Caki2 (cell line): ENCODE results near the gene ZNF554. TPM values are rescaled to one million over a fixed set of nuclear protein-coding genes. Genes with fewer than 3 reads are reported as not detected.

ENCODE experiments used
- DNase-seq: peaks from one replicate; pipeline ENCODE4 v3.0.0-alpha.2; 2015; ENCODE audit warnings: low read depth
- in situ Hi-C: cut with HindIII; loops from 2 replicates; pipeline ENCODE4 v1.10.0; 2016; ENCODE audit warnings: low sequenced_read_pairs, low pct_unique_long_range_greater_than_20kb, mixed read lengths
- total RNA-seq: library from RNA; depleted of rRNA; stranded (reverse); fragments of >200 nt; shearing (Covaris generic); gene quantifications from 2 replicates; pipeline ENCODE4 v1.2.3, GENCODE V29; 2014; ENCODE audit warnings: low replicate concordance

The ZNF554 gene
- total RNA-seq, 1 experiment from 2014 or later = 3.2 TPM

GRCh38 chr19:2804156-2805004 is 15.3 kb upstream of the ZNF554 start:
- DNase-seq = no peak
- in situ Hi-C loops = no loop called here

DNA sequence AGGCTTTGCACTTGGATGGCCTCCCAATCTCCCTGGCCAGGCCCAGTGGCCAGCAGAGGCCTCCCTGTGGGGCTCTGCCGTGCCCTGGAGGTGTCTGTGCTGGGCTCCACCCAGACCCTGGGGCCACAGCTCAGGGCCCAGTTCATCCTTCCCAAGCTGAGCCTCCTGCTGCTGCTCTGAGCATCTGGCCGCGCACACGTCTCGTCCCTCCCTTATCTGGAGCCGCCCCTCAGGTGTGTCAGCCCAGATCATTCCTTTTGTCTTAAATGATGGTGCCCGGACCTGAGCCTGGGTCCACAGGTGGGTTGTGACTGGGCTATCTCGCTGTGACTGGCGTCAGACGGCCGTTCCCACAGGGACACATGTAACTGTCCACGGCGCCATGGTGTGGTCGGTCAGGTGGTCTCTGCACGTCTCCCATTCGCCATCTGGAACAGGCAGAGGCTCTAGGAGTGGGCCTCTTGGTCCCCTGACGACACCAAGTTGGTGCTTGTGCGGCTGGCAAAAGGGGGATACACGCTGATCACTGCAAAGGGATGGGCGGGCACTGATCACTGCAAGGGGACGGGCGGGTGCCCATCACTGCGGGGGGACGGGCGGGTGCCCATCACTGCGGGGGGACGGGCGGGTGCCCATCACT is 14.3 kb upstream of the ZNF554 start:
- in situ Hi-C loops = no loop called here
- DNase-seq = no peak

GRCh38 chr19:2805991-2806649 is 13.5 kb upstream of the ZNF554 start:
- in situ Hi-C loops = no loop called here
- DNase-seq = no peak

DNA sequence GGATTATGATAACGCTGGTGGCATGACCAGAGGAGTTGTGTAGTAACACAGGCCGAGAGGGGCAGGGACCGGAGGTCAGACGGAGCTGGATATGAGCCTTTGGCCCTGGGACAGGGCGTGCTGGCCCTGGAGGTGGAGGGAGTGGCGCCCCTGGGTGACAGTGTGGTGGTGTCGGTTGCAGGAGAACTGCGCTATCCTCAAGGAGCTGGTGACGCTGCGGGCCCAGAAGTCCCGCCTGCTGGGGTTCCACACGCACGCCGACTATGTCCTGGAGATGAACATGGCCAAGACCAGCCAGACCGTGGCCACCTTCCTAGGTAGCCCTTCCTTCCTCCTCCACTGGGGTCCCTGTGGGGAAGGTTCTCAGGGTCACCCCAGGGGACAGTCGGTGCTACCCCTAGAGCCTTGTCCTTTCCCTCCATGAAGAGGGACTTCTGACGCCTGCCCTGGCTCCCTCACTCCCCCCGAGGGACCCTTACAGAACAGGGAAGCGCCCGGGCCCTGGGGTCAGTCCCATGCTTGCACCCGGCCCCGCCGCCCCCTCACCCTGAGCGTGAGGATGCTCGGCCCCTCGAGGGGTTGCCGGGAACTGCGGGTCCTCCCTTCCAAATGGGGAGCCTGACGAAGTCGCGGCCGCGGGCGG is 12.8 kb upstream of the ZNF554 start:
- in situ Hi-C loops = no loop called here

DNA sequence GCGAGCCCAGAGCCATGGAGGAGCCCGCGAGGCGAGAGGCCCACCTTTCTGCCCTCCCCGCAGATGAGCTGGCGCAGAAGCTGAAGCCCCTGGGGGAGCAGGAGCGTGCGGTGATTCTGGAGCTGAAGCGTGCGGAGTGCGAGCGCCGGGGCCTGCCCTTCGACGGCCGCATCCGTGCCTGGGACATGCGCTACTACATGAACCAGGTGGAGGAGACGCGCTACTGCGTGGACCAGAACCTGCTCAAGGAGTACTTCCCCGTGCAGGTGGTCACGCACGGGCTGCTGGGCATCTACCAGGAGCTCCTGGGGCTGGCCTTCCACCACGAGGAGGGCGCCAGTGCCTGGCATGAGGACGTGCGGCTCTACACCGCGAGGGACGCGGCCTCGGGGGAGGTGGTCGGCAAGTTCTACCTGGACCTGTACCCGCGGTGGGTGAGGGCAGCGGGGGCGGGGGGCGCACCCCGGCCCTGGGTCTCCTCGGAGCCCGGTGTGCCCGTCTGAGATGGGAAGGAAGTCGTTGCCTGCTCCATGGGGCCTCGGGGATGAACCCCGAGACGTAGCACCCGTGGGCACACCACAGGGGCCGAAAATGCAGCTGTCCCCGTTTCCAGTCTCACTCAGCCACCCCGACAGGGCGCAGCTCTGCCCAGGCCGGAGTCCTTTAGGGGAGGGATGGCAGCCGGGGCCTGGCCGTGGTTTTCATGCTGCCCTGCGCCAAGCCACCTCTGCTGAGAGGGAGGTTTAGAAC is 12.1 kb upstream of the ZNF554 start:
- in situ Hi-C loops = no loop called here
- no peak for DNase-seq

More for the DNA sequence above, 12.8 kb upstream of the ZNF554 start:
- DNase-seq = no peak

DNA sequence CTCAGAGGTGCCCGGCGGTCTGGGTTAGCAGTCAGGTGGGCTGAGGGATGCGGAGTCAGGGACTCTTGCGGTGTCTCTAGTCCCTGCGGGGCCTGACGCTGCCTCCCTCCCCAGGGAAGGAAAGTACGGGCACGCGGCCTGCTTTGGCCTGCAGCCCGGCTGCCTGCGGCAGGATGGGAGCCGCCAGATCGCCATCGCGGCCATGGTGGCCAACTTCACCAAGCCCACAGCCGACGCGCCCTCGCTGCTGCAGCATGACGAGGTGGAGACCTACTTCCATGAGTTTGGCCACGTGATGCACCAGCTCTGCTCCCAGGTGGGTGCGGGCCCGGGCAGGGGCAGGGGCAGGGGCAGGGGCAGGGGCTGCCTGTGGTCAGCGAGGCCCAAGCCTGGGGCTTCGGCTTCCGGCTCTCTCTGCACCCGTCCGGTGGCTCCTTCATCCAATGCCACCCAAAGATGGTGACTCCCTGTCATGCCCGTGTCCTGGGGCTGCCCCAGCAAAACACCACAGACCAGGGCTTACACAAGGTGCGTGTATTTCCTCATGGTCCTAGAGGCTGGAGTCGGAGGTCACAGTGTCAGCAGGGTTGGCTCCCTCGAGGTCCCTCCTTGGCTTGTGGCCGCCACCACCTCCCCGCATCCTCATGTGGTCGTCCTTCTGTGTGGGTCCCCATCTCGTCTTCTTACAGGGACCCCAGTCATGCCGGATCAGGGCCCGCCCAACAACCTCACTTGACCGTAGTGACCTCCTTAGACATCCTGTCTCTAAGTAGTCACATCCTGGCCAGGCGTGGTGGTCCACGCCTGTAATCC is 11.3 kb upstream of the ZNF554 start:
- DNase-seq = no peak
- in situ Hi-C loops = no loop called here

GRCh38 chr19:2809387-2810140 is 10.1 kb upstream of the ZNF554 start:
- in situ Hi-C loops = no loop called here
- DNase-seq = no peak

DNA sequence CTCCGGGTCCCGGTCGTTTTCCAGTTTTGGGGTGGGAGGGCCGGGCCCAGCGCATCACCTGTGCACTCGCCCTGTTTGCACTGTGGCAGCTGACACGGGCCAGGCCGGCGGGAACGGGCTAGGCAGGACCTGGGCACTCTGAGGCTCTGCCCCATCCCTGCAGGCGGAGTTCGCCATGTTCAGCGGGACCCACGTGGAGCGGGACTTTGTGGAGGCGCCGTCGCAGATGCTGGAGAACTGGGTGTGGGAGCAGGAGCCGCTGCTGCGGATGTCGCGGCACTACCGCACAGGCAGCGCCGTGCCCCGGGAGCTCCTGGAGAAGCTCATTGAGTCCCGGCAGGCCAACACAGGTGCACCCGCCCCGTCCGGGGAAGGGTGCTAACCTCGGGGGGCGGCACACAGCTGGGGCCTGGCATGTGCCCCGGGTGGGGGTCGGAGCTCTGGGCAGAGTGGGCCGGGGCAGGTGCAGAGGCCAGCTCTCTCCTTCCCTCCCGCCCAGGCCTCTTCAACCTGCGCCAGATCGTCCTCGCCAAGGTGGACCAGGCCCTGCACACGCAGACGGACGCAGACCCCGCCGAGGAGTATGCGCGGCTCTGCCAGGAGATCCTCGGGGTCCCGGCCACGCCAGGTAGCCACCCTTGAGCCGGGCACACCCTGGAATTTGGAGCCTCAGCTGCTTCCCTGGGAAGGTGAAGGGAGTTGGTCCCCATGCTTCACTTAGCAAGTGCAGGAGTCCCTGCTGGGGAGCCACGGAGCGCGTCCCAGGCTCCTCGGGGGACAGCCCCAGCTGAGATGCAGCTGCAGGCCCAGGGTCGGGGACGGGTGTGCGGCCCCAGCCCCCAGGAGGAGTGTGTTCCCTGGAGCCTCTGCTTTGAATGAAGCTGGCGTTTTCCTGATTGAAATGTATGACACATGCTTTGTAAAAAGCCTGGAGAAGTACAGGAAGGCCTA is 9.3 kb upstream of the ZNF554 start:
- DNase-seq = no peak
- in situ Hi-C loops = no loop called here

- no peak for DNase-seq
- in situ Hi-C loops = no loop called here
Measured at GRCh38 chr19:2811221-2811722, 8.4 kb upstream of the ZNF554 start.

DNA sequence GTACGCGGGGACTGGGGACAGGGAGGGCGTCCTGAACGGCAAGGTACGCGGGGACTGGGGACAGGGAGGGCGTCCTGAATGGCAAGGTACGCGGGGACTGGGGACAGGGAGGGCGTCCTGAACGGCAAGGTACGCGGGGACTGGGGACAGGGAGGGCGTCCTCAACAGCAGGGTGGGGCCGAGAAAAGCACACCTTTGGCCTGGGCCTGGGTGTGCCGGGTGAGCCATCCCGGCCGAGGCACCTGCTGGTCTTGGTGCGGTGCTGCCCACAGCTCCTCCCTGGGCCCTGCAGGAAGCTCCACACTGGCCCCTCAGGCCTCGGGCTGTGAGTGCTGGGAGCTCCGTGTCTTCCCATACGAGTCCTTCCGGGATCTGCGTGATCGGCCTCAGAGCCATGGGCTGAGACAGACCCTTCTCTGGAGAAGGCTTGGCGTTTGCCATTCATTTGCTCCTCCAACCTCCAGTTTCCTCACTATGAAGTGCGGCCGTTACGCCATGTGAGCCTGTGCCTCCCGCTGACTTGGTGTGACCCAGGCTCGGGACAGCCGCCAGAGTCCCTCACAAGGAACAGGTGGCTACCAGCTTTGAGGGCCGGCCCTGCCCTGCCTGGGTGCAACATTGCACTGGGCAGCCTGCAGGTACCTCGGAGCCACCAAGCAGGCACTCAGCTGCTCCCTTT is 7.8 kb upstream of the ZNF554 start:
- DNase-seq = no peak
- in situ Hi-C loops = no loop called here

- in situ Hi-C loops = no loop called here
Measured at GRCh38 chr19:2812414-2813234, 7.0 kb upstream of the ZNF554 start.

DNA sequence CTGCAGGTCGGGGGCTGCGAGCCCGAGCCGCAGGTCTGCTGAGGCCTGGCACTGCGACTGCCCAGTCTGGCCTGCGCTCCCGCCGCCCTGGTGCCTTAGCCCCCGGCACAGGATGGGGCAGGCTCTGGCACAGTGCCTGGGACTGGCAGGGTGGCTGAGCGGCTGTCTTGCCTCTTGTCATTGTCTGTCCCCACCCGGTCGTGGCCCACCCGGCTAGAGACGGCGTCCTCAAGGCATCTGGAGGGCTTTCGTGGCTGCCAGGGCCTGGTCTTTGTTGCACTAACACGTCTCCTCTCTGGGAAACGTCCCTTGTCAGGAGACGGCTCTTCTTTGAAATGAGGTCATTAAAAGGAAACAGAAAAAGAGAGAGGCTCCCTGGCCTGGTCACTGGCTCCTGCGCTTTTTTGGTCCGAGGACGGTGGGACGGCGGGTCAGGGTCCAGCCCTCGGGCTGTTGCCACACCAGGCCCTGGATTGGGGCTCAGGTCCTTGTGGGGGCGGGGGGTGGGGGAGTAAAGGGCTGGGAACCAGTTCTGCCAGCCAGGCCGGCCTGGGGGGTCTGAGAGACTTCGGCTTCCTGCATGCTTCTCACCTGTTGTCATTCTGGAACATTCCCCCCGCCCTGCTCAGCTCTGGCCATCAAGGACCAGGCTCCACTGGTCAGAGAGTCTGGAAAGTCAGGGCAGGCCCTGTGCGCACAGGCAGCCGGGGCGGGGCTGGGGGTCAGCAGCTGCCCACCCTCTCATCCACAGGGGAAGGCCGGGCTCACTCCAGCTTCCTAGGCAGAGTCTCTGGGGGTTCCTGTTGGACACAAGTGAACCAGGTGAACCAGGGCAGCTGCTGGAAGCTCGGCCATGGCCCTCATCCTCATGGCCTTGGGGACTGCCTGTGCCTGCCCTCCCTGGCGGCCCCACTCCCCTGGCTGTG is 6.2 kb upstream of the ZNF554 start:
- in situ Hi-C loops = no loop called here

More at GRCh38 chr19:2812414-2813234, 7.0 kb upstream of the ZNF554 start:
- DNase-seq = no peak

DNA sequence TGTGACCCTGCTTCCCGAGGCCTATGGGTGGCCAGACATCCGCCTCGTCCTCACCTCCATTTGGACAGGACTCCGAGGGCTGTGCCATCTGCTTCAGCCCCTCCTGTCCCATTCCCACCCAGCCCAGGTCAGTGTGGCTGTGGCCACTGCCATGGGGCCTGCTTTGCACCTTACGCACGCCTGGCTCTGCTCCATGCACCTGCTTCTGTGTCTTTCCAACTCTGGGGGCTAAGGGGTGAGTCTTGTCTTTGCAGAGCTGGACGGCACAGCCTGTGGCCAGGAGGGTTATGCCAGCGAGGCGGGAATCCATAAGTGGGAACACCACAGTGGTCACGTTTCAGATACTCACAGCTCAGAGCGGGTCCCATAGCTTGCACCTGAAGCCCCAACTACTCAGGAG is 5.2 kb upstream of the ZNF554 start:
- no peak for DNase-seq
- in situ Hi-C loops = no loop called here

More for the DNA sequence above, 6.2 kb upstream of the ZNF554 start:
- no peak for DNase-seq
